Upper lobe of left lung (tissue), 4 donors: ENCODE data around the gene FAM131B.

Experiments used
- CTCF ChIP-seq, 6 experiments: fragments of 450-650 bp in 4 of 6; fragments of 200-600 bp in 2 of 6; sonication (generic) in 2 of 6; IDR thresholded peaks; one replicate each; pipeline ENCODE4 v1.5.1; 2016 to 2019; ENCODE audit warnings: antibody characterized with exemption in 6 of 6
- POLR2AphosphoS5 ChIP-seq, 2 donors: sonication (generic); formaldehyde crosslinking; IDR thresholded peaks; one replicate each; pipeline ENCODE4 v1.5.1; 2017; ENCODE audit warnings: antibody characterized with exemption in 2 of 2

- no peak for TF ChIP-seq POLR2AphosphoS5 (IDR thresholded peaks at IDR 0.05)
- TF ChIP-seq CTCF (IDR thresholded peaks at IDR 0.05), result no peak
Measured at GRCh38 chr7:143356414-143357050, 6.0 kb downstream of the FAM131B start.
